ENCODE results near the gene PKD2L2. TPM values are rescaled to one million over a fixed set of nuclear protein-coding genes. Genes with fewer than 3 reads are reported as not detected.

The PKD2L2 gene
- total RNA-seq: not detected in 2 replicates

GRCh38 chr5:137888863-137889759 is at the start of gene PKD2L2:
TSS of gene PKD2L2 (plus strand) at chr5:137889457. CDS start at chr5:137889492, 35 bp downstream.

GRCh38 chr5:137867664-137868063 is 21.6 kb upstream of the PKD2L2 start, which contains the start of gene MYOT:
TSS of gene MYOT (plus strand) at chr5:137867860. CDS start at chr5:137870652, 2,792 bp downstream.

Other genes starting within 250 kb of the PKD2L2 start
- gene KLHL3, start 153.4 kb upstream of the PKD2L2 start, total RNA-seq: 2.5 and 3.7 TPM in 2 replicates
- gene HNRNPA0, start 135.1 kb upstream of the PKD2L2 start, total RNA-seq: 9.9 and 13.9 TPM in 2 replicates
- not detected in 2 replicates for gene MYOT, start 21.6 kb upstream of the PKD2L2 start, total RNA-seq
- 15.8 and 20.1 TPM in 2 replicates for gene FAM13B, start 143.6 kb downstream of the PKD2L2 start, total RNA-seq
- gene WNT8A, start 194.6 kb downstream of the PKD2L2 start, total RNA-seq: not detected in 2 replicates
- gene NME5, start 250.0 kb downstream of the PKD2L2 start, total RNA-seq: 1.2 and 3.3 TPM in 2 replicates